ENCODE results near the gene TBC1D14. TPM values are rescaled to one million over a fixed set of nuclear protein-coding genes. Genes with fewer than 3 reads are reported as not detected.

TBC1D14 gene
- total RNA-seq, 1 donor = 42.3 TPM

GRCh38 chr4:7041246-7041645, 131.6 kb downstream of the TBC1D14 start:
- no peak for DNase-seq (ENCODE audit: low read depth)
- TF ChIP-seq, protein P1, sequence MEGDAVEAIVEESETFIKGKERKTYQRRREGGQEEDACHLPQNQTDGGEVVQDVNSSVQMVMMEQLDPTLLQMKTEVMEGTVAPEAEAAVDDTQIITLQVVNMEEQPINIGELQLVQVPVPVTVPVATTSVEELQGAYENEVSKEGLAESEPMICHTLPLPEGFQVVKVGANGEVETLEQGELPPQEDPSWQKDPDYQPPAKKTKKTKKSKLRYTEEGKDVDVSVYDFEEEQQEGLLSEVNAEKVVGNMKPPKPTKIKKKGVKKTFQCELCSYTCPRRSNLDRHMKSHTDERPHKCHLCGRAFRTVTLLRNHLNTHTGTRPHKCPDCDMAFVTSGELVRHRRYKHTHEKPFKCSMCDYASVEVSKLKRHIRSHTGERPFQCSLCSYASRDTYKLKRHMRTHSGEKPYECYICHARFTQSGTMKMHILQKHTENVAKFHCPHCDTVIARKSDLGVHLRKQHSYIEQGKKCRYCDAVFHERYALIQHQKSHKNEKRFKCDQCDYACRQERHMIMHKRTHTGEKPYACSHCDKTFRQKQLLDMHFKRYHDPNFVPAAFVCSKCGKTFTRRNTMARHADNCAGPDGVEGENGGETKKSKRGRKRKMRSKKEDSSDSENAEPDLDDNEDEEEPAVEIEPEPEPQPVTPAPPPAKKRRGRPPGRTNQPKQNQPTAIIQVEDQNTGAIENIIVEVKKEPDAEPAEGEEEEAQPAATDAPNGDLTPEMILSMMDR (IDR thresholded peaks at IDR 0.05; ENCODE audit: insufficient read depth, low read depth, low read length) = no peak
- H3K4me3 ChIP-seq (ENCODE audit: low read depth, low read length) = no peak overlapping the region

GRCh38 chr4:7041801-7042502, 132.3 kb downstream of the TBC1D14 start:
- H3K4me3 ChIP-seq (ENCODE audit: low read depth, low read length) = peak overlapping the region; percentile 83
- TF ChIP-seq, protein P1 (IDR thresholded peaks at IDR 0.05; ENCODE audit: insufficient read depth, low read depth, low read length) = no peak
- DNase-seq (ENCODE audit: low read depth) = no peak

DNA sequence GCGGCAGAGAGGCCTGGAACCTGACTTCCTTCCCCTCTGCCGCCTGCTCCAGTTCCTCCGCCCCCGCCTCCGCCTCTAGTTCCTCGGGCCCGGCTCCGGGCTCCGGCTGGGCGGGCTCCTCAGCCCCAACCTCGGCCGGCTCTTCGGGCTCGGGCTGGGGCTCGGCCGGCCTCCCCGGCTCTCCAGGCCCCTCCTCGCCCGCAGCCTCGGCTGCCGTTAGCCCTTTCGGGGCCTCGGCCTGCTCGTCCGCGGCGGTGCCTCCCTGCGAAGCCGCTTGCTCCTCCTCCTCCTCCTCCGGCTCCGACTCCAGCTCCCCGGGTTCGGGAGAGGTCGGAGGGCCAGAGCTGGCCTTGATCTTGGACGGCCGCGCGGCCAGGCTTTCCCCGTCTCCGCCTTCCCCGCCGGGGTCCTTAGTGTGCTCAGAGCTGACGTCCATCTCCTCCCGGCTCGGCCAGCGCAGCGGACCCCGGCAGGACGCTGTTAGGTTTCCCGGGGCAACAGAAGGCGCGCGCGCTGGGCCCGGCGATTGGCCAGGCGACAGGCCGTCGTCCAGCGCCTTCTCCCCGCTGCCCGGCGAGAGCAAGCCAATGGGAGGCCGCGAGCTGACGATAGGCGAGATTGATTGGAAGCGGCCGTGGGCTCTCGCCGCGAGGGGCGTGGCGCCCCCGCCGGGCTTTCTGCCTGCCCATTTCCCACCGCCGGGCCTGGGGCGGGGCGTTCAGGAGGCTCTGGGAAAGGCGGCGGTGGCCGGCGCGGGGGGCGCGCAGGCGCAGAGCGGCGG, 133.1 kb downstream of the TBC1D14 start:
- TF ChIP-seq, protein P1 (IDR thresholded peaks at IDR 0.05; ENCODE audit: insufficient read depth, low read depth, low read length) = peak; percentile 17
- H3K4me3 ChIP-seq (ENCODE audit: low read depth, low read length) = peak overlapping the region; percentile 83

DNA sequence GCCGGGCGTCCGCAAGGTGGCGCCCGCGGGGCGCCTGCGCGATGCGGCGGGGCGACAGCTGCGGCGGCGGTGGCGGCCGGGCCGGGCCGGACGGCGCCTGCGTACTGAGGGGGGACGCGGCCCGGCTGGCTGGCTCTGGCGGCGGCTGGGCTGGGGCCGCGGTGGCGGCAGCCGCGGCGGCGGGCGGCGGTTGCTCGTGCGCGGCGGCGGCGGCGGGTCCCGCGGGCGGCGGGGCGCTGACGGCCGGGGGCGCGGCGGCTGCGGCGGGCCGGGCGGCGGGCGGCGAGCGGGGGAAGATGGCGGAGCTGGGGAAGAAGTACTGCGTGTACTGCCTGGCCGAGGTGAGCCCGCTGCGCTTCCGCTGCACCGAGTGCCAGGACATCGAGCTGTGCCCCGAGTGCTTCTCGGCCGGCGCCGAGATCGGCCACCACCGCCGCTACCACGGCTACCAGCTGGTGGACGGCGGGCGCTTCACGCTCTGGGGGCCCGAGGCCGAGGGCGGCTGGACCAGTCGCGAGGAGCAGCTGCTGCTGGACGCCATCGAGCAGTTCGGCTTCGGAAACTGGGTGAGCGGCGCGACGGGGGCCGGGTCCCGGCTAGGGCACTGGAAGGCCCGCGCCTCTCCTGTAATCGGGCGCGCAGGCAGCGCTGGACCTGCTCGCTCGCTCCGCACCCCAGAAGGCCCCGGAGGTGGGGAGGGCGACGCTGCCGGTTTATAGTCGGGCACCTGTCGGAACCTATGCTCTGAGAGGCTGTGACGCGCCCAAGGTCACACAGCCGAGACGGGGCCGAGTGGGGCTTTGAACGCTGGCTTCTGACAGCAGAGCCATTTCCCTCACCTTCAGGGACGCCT, 133.9 kb downstream of the TBC1D14 start, which contains the start of gene TADA2B:
Gene TADA2B (plus strand): TSS at position 89 of the 853 bp plus-strand sequence. CDS start 208 bp downstream, at position 297.
- H3K4me3 ChIP-seq (ENCODE audit: low read depth, low read length) = peak within 1 kb of the TSS; percentile 83
- peak; percentile 46 for DNase-seq (ENCODE audit: low read depth)
- TF ChIP-seq, protein P1 (IDR thresholded peaks at IDR 0.05; ENCODE audit: insufficient read depth, low read depth, low read length) = no peak

More for the DNA sequence above, 133.1 kb downstream of the TBC1D14 start:
- peak; percentile 98 for DNase-seq (ENCODE audit: low read depth)

GRCh38 chr4:7044137-7044930, 134.7 kb downstream of the TBC1D14 start:
- peak; percentile 13 for DNase-seq (ENCODE audit: low read depth)
- TF ChIP-seq, protein P1 (IDR thresholded peaks at IDR 0.05; ENCODE audit: insufficient read depth, low read depth, low read length) = no peak
- H3K4me3 ChIP-seq (ENCODE audit: low read depth, low read length) = peak overlapping the region; percentile 83

DNA sequence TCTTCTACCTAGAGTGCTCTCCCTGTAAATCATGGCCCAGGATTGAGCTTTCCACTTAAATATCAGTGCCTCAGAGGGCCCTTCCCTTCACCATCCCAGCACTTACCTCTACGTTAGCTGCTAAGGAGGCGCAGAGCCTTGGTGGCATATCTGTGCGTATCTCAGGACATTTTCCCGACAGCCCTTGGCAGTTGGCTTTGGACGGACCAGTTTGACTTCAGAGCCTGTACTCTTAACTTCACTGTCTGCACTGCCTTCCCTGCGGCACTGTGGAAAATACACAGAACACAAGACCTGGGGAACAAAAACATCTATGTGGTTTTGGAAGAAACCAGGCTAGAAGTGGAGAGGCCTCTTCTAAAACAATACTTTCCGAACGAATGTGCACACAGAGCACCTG, 135.9 kb downstream of the TBC1D14 start:
- peak overlapping the region; percentile 30 for H3K4me3 ChIP-seq (ENCODE audit: low read depth, low read length)
- no peak for DNase-seq (ENCODE audit: low read depth)
- TF ChIP-seq, protein P1 (IDR thresholded peaks at IDR 0.05; ENCODE audit: insufficient read depth, low read depth, low read length) = no peak

All from fibroblast of villous mesenchyme (primary cell).